Gastroesophageal sphincter (tissue), 4 donors: ENCODE measurements around the gene CEP68. TPM values are rescaled to one million over a fixed set of nuclear protein-coding genes. Genes with fewer than 3 reads are reported as not detected.
A peak's percentile ranks its signal among the peaks of the same experiment; 100 is the strongest.
"Not testable (repeated sequence)": the region's sequence is repeated elsewhere in the genome, so short reads cannot be mapped to it uniquely, and the experiment has no call there.

Source experiments
- ATAC-seq: fragments of 150-250 bp; one replicate; pipeline ENCODE4 v1.9.1; 2016; ENCODE audit warnings: mild to moderate bottlenecking, moderate library complexity
- H3K27ac ChIP-seq, 4 donors: fragments of 200-600 bp; sonication (generic) in 3 of 4; 1 replicate in 3 of 4; 2 replicates in 1 of 4; pipeline ENCODE4 v1.5.1; 2016 to 2019
- H3K27me3 ChIP-seq: fragments of 200-600 bp; sonication (generic); one replicate; pipeline ENCODE4 v1.5.1; 2019
- H3K36me3 ChIP-seq, 2 donors: fragments of 200-600 bp; sonication (generic); one replicate each; pipeline ENCODE4 v1.5.1; 2019; ENCODE audit warnings: control low read depth in 1 of 2
- H3K4me1 ChIP-seq, 3 donors: fragments of 200-600 bp; sonication (generic); 1 replicate in 2 of 3; 2 replicates in 1 of 3; pipeline ENCODE4 v1.5.1; 2016 to 2019; ENCODE audit warnings: control low read depth in 2 of 3
- H3K4me3 ChIP-seq, 2 donors: fragments of 200-600 bp; sonication (generic); one replicate each; pipeline ENCODE4 v1.5.1; 2019; ENCODE audit warnings: mild to moderate bottlenecking in 1 of 2, moderate library complexity in 1 of 2
- H3K9me3 ChIP-seq, 3 donors: fragments of 200-600 bp; sonication (generic); one replicate each; pipeline ENCODE4 v1.5.1; 2017 to 2019; ENCODE audit warnings: control low read depth in 2 of 3
- CTCF ChIP-seq, 4 experiments: fragments of 200-600 bp in 2 of 4; fragments of 450-650 bp in 2 of 4; sonication (generic) in 1 of 4; IDR thresholded peaks; one replicate each; pipeline ENCODE4 v1.5.1; 2017 to 2019; ENCODE audit warnings: antibody characterized with exemption in 4 of 4, mild to moderate bottlenecking in 2 of 4, moderate library complexity in 2 of 4
- EP300 ChIP-seq: sonication (generic); formaldehyde crosslinking; IDR thresholded peaks from one replicate; pipeline ENCODE4 v1.6.1; 2017; ENCODE audit warnings: antibody characterized with exemption, mild to moderate bottlenecking
- POLR2A ChIP-seq, 2 donors: fragments of 450-650 bp; IDR thresholded peaks; one replicate each; pipeline ENCODE4 v1.6.1; 2017; ENCODE audit warnings: antibody characterized with exemption in 2 of 2, mild to moderate bottlenecking in 2 of 2, moderate library complexity in 1 of 2
- POLR2AphosphoS5 ChIP-seq: sonication (generic); formaldehyde crosslinking; IDR thresholded peaks from one replicate; pipeline ENCODE4 v1.6.1; 2017; ENCODE audit warnings: antibody characterized with exemption
- WGBS, 2 donors: methylation state at CpG; one replicate each; pipeline ENCODE4 v1.1.5; 2018; ENCODE audit warnings: low coverage in 1 of 2; 5-methylcytosine and 5-hydroxymethylcytosine counted together
- total RNA-seq, 4 donors: library from RNA; depleted of rRNA; stranded (reverse); fragments of >200 nt; gene quantifications; one replicate each; pipeline ENCODE4 v1.1.0, GENCODE V29; 2016

CEP68 gene
- total RNA-seq, 4 donors from 2014 or later, result 26.3 to 48.9 (median 30.3) TPM

GRCh38 chr2:65129286-65129825 lies 73.1 kb downstream of the CEP68 start:
- H3K9me3 ChIP-seq, result no peaks in the 10 kb centered on the region
- WGBS, 2 donors, result 0% methylated on average over 2 to 4 of the region's 29 CpGs

GRCh38 chr2:65129826-65130663 lies 73.8 kb downstream of the CEP68 start, which contains the start of gene RAB1A:
Gene RAB1A (minus strand): TSS chr2:65130106. CDS start chr2:65129915, 191 bp downstream.
- TF ChIP-seq EP300 (no peak), POLR2A (IDR thresholded peaks at IDR 0.05) (peak; percentile 71 to 81), CTCF (IDR thresholded peaks at IDR 0.05) (peak; percentile 21 to 58 (median 30)), POLR2AphosphoS5 (peak; percentile 88)
- Histone ChIP-seq H3K36me3 (no peaks in the 10 kb centered on the region), H3K4me3 (peak within 1 kb of the TSS; percentile 86 to 95), H3K9me3 (no peaks in the 10 kb centered on the region), H3K27ac (peak within 1 kb of the TSS; percentile 93 to 99 (median 98)), H3K4me1 (peaks cover 2 to 43% (median 16%) of the 10 kb centered on the region in 3 donors), H3K27me3 (no peaks in the 10 kb centered on the region)
- peak; percentile 97 for ATAC-seq
- WGBS, 2 donors, result no CpG with 5 or more reads among the region's 76 CpGs

More at GRCh38 chr2:65129286-65129825, 73.1 kb downstream of the CEP68 start:
- H3K4me1 ChIP-seq, result peaks cover 2 to 50% (median 18%) of the 10 kb centered on the region in 3 donors
- H3K27ac ChIP-seq, result peak overlapping the region; percentile 93 to 99 (median 98)
- TF ChIP-seq CTCF (IDR thresholded peaks at IDR 0.05), result no peak
- H3K4me3 ChIP-seq, result peak overlapping the region; percentile 86 to 95
- ATAC-seq, result peak; percentile 13
- no peaks in the 10 kb centered on the region for H3K36me3 ChIP-seq
- H3K27me3 ChIP-seq, result no peaks in the 10 kb centered on the region

- peak; percentile 61 for ATAC-seq
- H3K4me3 ChIP-seq, result peak overlapping the region; percentile 58 to 95
- no peaks in the 10 kb centered on the region for H3K9me3 ChIP-seq
- TF ChIP-seq POLR2A (IDR thresholded peaks at IDR 0.05) (no peak), EP300 (no peak), POLR2AphosphoS5 (no peak), CTCF (IDR thresholded peaks at IDR 0.05) (no peak)
- no peaks in the 10 kb centered on the region for H3K27me3 ChIP-seq
- H3K27ac ChIP-seq, result peak overlapping the region; percentile 80 to 99 (median 98)
- H3K36me3 ChIP-seq, result no peaks in the 10 kb centered on the region
- peaks cover 2 to 36% (median 16%) of the 10 kb centered on the region in 3 donors for H3K4me1 ChIP-seq
- WGBS, 2 donors, result 6 to 13% methylated on average over 14 to 18 of the region's 19 CpGs
Observed at GRCh38 chr2:65130664-65131175, 74.5 kb downstream of the CEP68 start.

GRCh38 chr2:65132930-65133329 lies 76.7 kb downstream of the CEP68 start:
- 88% methylated on average over 8 of the region's 15 CpGs; no CpG with 5 or more reads in 1 of the 2 donors for WGBS, 2 donors
- H3K27ac ChIP-seq, H3K27me3 ChIP-seq, ATAC-seq, H3K9me3 ChIP-seq, H3K36me3 ChIP-seq, H3K4me3 ChIP-seq: not testable (repeated sequence)
- H3K4me1 ChIP-seq, result peaks cover 0 to 14% (median 2%) of the 10 kb centered on the region in 3 donors

- Histone ChIP-seq H3K9me3 (no peaks in the 10 kb centered on the region), H3K4me1 (peaks cover 0 to 7% (median 0%) of the 10 kb centered on the region in 3 donors), H3K4me3 (no peak overlapping the region), H3K27me3 (no peaks in the 10 kb centered on the region), H3K27ac (no peak overlapping the region), H3K36me3 (no peaks in the 10 kb centered on the region)
- WGBS, 2 donors, result 67 to 71% methylated on average over 4 of the region's 4 CpGs
- no peak for TF ChIP-seq POLR2A (IDR thresholded peaks at IDR 0.05)
- TF ChIP-seq CTCF (IDR thresholded peaks at IDR 0.05), result no peak
- TF ChIP-seq EP300, result no peak
- TF ChIP-seq POLR2AphosphoS5, result no peak
- ATAC-seq, result no peak
Observed at GRCh38 chr2:65133626-65134025, 77.4 kb downstream of the CEP68 start.
